Esophagus muscularis mucosa (tissue), 4 donors: ENCODE data around the gene BATF3.

Experiments used
- EP300 ChIP-seq: sonication (generic); formaldehyde crosslinking; IDR thresholded peaks from one replicate; pipeline ENCODE4 v1.6.1; 2017; ENCODE audit warnings: antibody characterized with exemption
- POLR2A ChIP-seq: fragments of 450-650 bp; IDR thresholded peaks from one replicate; pipeline ENCODE4 v1.6.1; 2017; ENCODE audit warnings: antibody characterized with exemption, moderate library complexity, mild to moderate bottlenecking, low read depth
- POLR2AphosphoS5 ChIP-seq, 2 donors: sonication (generic); formaldehyde crosslinking; IDR thresholded peaks; one replicate each; pipeline ENCODE4 v1.6.1; 2017; ENCODE audit warnings: antibody characterized with exemption in 2 of 2
- TF ChIP-seq, protein P1 (sequence below), 3 experiments: fragments of 200-600 bp in 2 of 3; fragments of 450-650 bp in 1 of 3; sonication (generic) in 2 of 3; IDR thresholded peaks; one replicate each; pipeline ENCODE4 v1.5.1; 2017 to 2019; ENCODE audit warnings: antibody characterized with exemption in 3 of 3, mild to moderate bottlenecking in 2 of 3, moderate library complexity in 1 of 3

DNA sequence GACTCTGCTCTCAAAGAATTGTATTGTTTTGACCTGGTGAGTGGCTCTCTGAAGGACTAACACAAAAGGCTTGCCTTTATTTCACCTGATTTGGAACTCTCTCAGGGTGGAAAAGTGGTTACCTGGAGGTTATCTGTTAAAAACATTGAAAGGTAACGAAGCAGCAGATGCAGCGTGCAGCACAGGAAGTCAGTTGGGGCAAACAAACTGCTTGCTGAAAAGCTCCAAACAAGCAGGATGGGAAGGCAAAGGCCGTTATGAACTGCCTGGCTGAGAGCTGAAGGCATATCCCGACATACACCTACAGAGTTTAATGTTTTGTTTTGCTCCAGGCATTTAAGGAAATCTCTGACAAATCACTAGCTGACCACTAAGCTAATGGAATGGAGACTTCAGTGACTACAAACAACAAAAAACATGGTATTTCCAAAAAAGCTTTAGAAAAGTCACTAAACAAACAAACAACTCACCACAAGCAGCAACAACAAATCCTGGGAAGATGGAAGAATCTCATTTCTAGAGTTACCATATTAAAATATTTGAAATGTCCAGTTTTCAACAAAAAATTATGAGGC is 44.3 kb upstream of the BATF3 start:
- TF ChIP-seq, protein P1, sequence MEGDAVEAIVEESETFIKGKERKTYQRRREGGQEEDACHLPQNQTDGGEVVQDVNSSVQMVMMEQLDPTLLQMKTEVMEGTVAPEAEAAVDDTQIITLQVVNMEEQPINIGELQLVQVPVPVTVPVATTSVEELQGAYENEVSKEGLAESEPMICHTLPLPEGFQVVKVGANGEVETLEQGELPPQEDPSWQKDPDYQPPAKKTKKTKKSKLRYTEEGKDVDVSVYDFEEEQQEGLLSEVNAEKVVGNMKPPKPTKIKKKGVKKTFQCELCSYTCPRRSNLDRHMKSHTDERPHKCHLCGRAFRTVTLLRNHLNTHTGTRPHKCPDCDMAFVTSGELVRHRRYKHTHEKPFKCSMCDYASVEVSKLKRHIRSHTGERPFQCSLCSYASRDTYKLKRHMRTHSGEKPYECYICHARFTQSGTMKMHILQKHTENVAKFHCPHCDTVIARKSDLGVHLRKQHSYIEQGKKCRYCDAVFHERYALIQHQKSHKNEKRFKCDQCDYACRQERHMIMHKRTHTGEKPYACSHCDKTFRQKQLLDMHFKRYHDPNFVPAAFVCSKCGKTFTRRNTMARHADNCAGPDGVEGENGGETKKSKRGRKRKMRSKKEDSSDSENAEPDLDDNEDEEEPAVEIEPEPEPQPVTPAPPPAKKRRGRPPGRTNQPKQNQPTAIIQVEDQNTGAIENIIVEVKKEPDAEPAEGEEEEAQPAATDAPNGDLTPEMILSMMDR (IDR thresholded peaks at IDR 0.05) = no peak
- TF ChIP-seq POLR2A (no peak), POLR2AphosphoS5 (IDR thresholded peaks at IDR 0.05) (no peak), EP300 (no peak)
